GM12873 (cell line): Measurements from ENCODE around the gene BTBD9.

Experiments
- TF ChIP-seq, protein P1 (sequence below): IDR thresholded peaks from 2 replicates; pipeline ENCODE4 v1.5.1; 2012; ENCODE audit warnings: low read depth, mild to moderate bottlenecking, moderate library complexity, low read length, control low read depth; ENCODE audit not compliant: insufficient read depth; ENCODE audit errors: missing control alignments

Gene BTBD9

DNA sequence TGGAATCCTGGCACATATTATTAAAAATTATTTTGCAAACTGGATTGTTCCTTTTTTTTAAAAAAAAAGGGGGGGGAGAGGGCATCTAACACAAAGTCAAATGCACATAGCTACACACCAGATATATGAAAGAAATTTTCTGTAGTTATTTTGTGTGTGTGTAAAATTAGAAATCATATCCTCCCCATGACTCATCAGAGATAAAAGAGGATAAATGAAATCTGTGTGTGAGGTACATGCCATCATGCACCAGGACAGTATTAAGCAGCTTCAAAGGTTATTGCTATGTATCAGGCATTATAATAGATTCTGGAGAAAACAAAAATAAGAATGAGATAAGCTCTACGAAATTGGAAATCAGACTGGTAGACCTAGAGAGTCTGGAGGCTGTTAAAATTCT, 5.2 kb downstream of the BTBD9 start:
- TF ChIP-seq, protein P1, sequence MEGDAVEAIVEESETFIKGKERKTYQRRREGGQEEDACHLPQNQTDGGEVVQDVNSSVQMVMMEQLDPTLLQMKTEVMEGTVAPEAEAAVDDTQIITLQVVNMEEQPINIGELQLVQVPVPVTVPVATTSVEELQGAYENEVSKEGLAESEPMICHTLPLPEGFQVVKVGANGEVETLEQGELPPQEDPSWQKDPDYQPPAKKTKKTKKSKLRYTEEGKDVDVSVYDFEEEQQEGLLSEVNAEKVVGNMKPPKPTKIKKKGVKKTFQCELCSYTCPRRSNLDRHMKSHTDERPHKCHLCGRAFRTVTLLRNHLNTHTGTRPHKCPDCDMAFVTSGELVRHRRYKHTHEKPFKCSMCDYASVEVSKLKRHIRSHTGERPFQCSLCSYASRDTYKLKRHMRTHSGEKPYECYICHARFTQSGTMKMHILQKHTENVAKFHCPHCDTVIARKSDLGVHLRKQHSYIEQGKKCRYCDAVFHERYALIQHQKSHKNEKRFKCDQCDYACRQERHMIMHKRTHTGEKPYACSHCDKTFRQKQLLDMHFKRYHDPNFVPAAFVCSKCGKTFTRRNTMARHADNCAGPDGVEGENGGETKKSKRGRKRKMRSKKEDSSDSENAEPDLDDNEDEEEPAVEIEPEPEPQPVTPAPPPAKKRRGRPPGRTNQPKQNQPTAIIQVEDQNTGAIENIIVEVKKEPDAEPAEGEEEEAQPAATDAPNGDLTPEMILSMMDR, result no peak

DNA sequence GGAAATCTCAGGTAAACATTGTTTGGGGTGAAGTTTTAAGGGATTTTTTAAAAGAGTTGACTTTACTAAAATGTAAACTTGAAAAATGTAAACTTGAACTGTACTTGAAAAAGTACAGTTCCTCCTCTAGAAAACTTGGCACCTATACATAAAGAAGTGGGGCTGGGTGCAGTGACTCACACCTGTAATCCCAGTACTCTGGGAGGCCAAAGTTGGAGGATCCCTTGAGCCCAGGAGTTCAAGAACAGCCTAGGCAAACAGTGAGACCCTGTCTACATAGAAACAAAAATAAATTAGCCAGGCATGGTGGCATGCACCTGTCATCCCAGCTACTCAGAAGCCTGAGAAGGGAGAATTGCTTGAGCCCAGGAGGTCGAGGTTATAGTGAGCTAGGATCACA, 7.2 kb downstream of the BTBD9 start:
- TF ChIP-seq, protein P1, result no peak

- TF ChIP-seq, protein P1, result no peak
Measured at GRCh38 chr6:38631186-38631783, 8.4 kb downstream of the BTBD9 start.

DNA sequence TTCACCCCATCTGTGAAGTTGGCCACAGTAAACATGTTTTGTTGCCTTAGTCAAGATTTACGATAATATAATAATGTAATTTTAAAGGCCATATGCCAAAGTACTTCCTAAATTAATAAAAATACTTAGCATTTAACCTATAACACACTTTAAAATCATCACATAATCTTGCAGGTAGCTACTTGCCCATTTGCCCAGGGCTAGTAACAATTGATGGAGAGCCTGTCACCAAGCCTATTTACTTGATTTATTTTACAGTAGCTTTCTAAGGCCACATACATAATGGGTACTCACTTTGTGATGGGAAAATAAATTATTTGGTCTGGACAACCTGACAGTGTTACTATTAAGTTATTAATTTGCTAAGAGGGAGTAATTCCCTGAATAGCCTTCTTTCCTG, 14.5 kb downstream of the BTBD9 start:
- TF ChIP-seq, protein P1, result no peak

DNA sequence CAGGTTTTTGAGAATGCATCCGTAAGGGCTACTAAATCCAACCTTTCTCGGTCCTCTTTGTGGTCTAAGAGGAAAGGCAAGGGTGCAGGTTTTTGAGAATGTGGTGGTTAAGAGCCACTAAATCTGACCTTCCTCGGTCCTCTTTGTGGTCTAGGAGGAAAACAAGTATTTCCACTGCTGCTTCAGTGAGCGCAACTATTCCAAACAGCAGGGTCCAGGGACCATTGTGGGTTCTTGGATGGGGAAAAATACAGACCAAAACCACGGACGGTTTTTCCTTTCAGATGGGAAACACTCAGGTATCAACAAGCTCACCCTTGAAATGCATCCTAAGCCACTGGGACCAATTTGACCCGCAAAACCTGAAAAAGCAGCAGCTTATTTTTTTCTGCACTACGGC, 21.9 kb downstream of the BTBD9 start:
- TF ChIP-seq, protein P1, result no peak

- TF ChIP-seq, protein P1, result no peak
Measured at GRCh38 chr6:38612143-38612965, 27.4 kb downstream of the BTBD9 start.

GRCh38 chr6:38610050-38610625, 29.6 kb downstream of the BTBD9 start:
- TF ChIP-seq, protein P1, result no peak
